ENCODE data around the gene ELAVL3.

ELAVL3 gene

GRCh38 chr19:11505032-11505503, 24.2 kb upstream of the ELAVL3 start:
- TF ChIP-seq CTCF (IDR thresholded peaks at IDR 0.05; ENCODE audit: low read depth, low read length): no peak
- peak overlapping the region; percentile 69 for H3K4me3 ChIP-seq (ENCODE audit: low read depth, low read length)
- no peaks in the 10 kb centered on the region for H3K27me3 ChIP-seq (ENCODE audit: insufficient read depth, low read depth, severe bottlenecking)
- peaks cover 2% of the 10 kb centered on the region; the same call in 1 of the 2 replicates for H3K36me3 ChIP-seq
- no peaks in the 10 kb centered on the region for H3K9me3 ChIP-seq (ENCODE audit: severe bottlenecking)
- peak overlapping the region; percentile 91 for H3K27ac ChIP-seq
- DNase-seq: peak; percentile 99

GRCh38 chr19:11504502-11505031, 23.7 kb upstream of the ELAVL3 start:
- no peak for DNase-seq
- Histone ChIP-seq H3K4me3 (ENCODE audit: low read depth, low read length) (peak overlapping the region; percentile 69), H3K9me3 (ENCODE audit: severe bottlenecking) (no peaks in the 10 kb centered on the region), H3K27me3 (ENCODE audit: insufficient read depth, low read depth, severe bottlenecking) (no peaks in the 10 kb centered on the region), H3K27ac (peak overlapping the region; percentile 12), H3K36me3 (no peaks in the 10 kb centered on the region; the same call in 1 of the 2 replicates)
- no peak for TF ChIP-seq CTCF (IDR thresholded peaks at IDR 0.05; ENCODE audit: low read depth, low read length)

- no peak for DNase-seq
- Histone ChIP-seq H3K27ac (no peak overlapping the region), H3K36me3 (peaks cover 2% of the 10 kb centered on the region), H3K27me3 (ENCODE audit: insufficient read depth, low read depth, severe bottlenecking) (no peaks in the 10 kb centered on the region), H3K4me3 (ENCODE audit: low read depth, low read length) (no peak overlapping the region), H3K9me3 (ENCODE audit: severe bottlenecking) (no peaks in the 10 kb centered on the region)
- no peak for TF ChIP-seq CTCF (IDR thresholded peaks at IDR 0.05; ENCODE audit: low read depth, low read length)
These were observed 19.1 kb upstream of the ELAVL3 start for GRCh38 chr19:11499890-11500420.

GRCh38 chr19:11499220-11499726, 18.4 kb upstream of the ELAVL3 start:
- DNase-seq: no peak
- H3K27ac ChIP-seq: no peak overlapping the region
- peaks cover 5% of the 10 kb centered on the region for H3K36me3 ChIP-seq
- TF ChIP-seq CTCF (IDR thresholded peaks at IDR 0.05; ENCODE audit: low read depth, low read length): no peak
- no peaks in the 10 kb centered on the region for H3K27me3 ChIP-seq (ENCODE audit: insufficient read depth, low read depth, severe bottlenecking)
- no peaks in the 10 kb centered on the region for H3K9me3 ChIP-seq (ENCODE audit: severe bottlenecking)
- H3K4me3 ChIP-seq (ENCODE audit: low read depth, low read length): no peak overlapping the region

GRCh38 chr19:11496391-11497163, 15.7 kb upstream of the ELAVL3 start:
- peak; percentile 83 for DNase-seq

More at GRCh38 chr19:11496391-11497163, 15.7 kb upstream of the ELAVL3 start:
- Histone ChIP-seq H3K36me3 (peaks cover 9% of the 10 kb centered on the region), H3K27ac (no peak overlapping the region), H3K27me3 (ENCODE audit: insufficient read depth, low read depth, severe bottlenecking) (no peaks in the 10 kb centered on the region), H3K9me3 (ENCODE audit: severe bottlenecking) (no peaks in the 10 kb centered on the region), H3K4me3 (ENCODE audit: low read depth, low read length) (no peak overlapping the region)
- peak; percentile 87 for TF ChIP-seq CTCF (IDR thresholded peaks at IDR 0.05; ENCODE audit: low read depth, low read length)

All from WERI-Rb-1 (cell line).